ENCODE results near the gene VPS18.

VPS18 gene

DNA sequence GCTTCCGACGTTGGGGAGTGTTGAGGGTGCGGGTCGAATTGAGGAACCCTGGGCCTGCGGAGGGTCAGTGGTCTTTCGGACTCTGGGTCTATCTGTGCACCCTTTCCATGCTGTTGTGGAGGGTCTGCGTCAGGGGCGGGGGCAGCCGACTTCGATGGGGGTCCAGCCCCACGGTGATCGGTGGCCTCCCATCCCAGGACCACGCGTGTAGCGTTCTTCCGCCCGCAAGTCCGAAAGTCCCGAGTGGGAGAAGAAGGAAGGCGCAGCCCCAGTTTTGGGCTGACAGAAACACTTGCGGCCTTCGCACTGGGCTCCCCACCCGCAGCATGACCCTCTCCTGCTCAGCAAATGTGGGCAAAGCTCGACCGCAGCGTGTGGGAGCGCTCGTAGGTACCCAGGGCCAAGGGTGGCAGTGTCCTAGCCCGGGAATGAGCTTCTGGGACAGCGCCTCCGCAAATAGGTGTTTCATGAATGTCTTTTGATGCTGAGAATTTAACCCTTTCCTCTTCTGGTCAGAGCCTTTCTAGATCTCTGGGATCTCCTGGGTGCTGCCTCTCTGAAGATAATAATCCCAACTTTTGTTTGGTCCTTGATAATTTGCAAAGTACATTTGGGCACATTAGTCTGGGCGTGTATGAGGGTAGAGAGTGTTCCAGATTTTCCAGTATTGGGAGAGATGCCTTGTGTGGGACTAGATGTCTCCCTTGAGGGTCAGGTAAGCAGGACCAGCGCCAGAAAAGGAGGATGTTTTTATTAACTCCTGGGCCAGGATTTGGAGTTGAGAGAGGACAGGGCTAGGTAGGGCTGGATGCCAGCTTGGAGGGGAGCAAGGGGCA is 32.6 kb downstream of the VPS18 start:
- DNase-seq (ENCODE audit: low read depth, low spot score), result no peak
- ChIA-PET POLR2A (no interaction called here), CTCF (interaction anchor here (1.2 to 11.6 kb wide), 6 partner anchors 8 to 258 kb away, joined by 3 to 109 read pairs (median 27); no protein-coding TSS in a partner anchor)
- no peak overlapping the region for H3K4me3 ChIP-seq (ENCODE audit: low read depth, low read length)
- TF ChIP-seq, protein P1, sequence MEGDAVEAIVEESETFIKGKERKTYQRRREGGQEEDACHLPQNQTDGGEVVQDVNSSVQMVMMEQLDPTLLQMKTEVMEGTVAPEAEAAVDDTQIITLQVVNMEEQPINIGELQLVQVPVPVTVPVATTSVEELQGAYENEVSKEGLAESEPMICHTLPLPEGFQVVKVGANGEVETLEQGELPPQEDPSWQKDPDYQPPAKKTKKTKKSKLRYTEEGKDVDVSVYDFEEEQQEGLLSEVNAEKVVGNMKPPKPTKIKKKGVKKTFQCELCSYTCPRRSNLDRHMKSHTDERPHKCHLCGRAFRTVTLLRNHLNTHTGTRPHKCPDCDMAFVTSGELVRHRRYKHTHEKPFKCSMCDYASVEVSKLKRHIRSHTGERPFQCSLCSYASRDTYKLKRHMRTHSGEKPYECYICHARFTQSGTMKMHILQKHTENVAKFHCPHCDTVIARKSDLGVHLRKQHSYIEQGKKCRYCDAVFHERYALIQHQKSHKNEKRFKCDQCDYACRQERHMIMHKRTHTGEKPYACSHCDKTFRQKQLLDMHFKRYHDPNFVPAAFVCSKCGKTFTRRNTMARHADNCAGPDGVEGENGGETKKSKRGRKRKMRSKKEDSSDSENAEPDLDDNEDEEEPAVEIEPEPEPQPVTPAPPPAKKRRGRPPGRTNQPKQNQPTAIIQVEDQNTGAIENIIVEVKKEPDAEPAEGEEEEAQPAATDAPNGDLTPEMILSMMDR (IDR thresholded peaks at IDR 0.05; ENCODE audit: insufficient read depth, low read length, missing control alignments), result no peak

- no peak overlapping the region for H3K4me3 ChIP-seq (ENCODE audit: low read depth, low read length)
- no peak for DNase-seq (ENCODE audit: low read depth, low spot score)
- TF ChIP-seq, protein P1 (IDR thresholded peaks at IDR 0.05; ENCODE audit: insufficient read depth, low read length, missing control alignments), result no peak
- POLR2A ChIA-PET, result no interaction called here
- CTCF ChIA-PET, result interaction anchor here (1.1 to 11.6 kb wide), 7 partner anchors 9 to 257 kb away, joined by 3 to 109 read pairs (median 6); no protein-coding TSS in a partner anchor
Observed at GRCh38 chr15:40927495-40927872, 33.2 kb downstream of the VPS18 start.

- peak overlapping the region; percentile 12; the same call in 1 of the 2 replicates for H3K4me3 ChIP-seq (ENCODE audit: low read depth, low read length)
- DNase-seq (ENCODE audit: low read depth, low spot score), result no peak
- TF ChIP-seq, protein P1 (IDR thresholded peaks at IDR 0.05; ENCODE audit: insufficient read depth, low read length, missing control alignments), result no peak
- CTCF ChIA-PET, result interaction anchor here (1.0 to 11.6 kb wide), 10 partner anchors 8 to 256 kb away, joined by 3 to 109 read pairs (median 5); no protein-coding TSS in a partner anchor
- POLR2A ChIA-PET, result interaction anchor here (1.8 kb wide), 1 partner anchor 25 kb away, joined by 6 read pairs; the partner anchor contains the start of gene CHAC1
Observed at GRCh38 chr15:40927873-40928806, 33.9 kb downstream of the VPS18 start.

DNA sequence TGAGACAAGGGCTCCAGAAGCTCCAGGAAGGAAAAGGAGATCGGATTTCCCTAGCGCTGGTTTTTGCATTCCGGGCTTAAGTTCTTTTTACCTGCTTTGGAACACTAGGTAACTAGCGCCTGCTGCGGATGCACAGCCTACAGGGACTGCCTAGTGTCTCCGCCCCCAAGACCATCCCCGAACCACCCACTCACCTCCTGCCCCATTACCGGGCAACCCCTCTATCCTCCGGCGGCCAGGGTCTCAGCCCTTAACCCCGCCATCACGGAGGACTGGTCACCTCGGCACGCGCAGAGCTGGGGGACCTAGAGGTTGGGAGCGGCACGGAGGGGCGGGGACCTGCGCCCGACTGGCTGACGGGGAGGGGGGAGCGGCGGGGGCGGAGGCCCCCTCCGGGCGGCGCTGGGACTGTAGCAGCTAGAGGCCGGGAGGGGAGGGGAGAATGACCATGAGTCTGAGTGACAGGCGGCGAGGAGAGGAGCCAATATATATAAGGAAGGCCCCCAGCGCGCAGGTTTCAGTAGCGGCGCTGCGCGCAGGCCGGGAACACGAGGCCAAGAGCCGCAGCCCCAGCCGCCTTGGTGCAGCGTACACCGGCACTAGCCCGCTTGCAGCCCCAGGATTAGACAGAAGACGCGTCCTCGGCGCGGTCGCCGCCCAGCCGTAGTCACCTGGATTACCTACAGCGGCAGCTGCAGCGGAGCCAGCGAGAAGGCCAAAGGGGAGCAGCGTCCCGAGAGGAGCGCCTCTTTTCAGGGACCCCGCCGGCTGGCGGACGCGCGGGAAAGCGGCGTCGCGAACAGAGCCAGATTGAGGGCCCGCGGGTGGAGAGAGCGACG is 34.8 kb downstream of the VPS18 start, which contains the start of gene DLL4:
DLL4 (plus strand) TSS at position 520 of the 839 bp plus-strand sequence. CDS start 329 bp downstream, outside the sequence.
- TF ChIP-seq, protein P1 (IDR thresholded peaks at IDR 0.05; ENCODE audit: insufficient read depth, low read length, missing control alignments), result no peak
- CTCF ChIA-PET, result interaction anchor here (1.0 to 11.6 kb wide), 11 partner anchors 8 to 256 kb away, joined by 3 to 109 read pairs (median 8); partner anchors contain the start of gene VPS18
- no peak for DNase-seq (ENCODE audit: low read depth, low spot score)
- peak within 1 kb of the TSS; percentile 48 for H3K4me3 ChIP-seq (ENCODE audit: low read depth, low read length)
- POLR2A ChIA-PET, result interaction anchor here (1.1 to 1.8 kb wide), 2 partner anchors 24 to 29 kb away, joined by 3 to 6 read pairs; partner anchors contain the start of gene CHAC1

DNA sequence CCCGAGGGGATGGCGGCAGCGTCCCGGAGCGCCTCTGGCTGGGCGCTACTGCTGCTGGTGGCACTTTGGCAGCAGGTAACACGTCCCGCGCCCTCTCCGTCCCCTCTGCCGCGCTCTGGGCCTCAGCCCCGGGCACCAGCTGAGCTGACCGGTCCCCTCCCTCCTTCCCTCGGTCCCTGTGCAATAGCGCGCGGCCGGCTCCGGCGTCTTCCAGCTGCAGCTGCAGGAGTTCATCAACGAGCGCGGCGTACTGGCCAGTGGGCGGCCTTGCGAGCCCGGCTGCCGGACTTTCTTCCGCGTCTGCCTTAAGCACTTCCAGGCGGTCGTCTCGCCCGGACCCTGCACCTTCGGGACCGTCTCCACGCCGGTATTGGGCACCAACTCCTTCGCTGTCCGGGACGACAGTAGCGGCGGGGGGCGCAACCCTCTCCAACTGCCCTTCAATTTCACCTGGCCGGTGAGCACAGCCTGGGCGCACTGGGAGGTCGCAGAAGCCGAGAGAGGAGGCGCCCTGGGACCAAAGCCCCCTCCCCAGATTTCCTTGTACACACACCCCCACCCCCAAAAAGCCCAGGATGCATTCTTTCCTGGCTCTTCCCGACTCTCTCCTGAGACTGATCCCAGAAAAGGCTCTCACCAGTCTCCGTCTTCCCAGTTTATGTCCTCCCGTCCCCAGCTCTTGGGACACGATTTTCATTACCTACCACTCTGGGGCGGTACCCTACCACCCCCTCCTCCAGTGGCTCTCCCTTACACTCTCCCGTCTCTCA is 35.6 kb downstream of the VPS18 start:
- DNase-seq (ENCODE audit: low read depth, low spot score), result no peak
- ChIA-PET CTCF (interaction anchor here (0.7 to 11.6 kb wide), 13 partner anchors 10 to 255 kb away, joined by 3 to 109 read pairs (median 8); partner anchors contain the start of gene VPS18), POLR2A (interaction anchor here (1.1 to 1.8 kb wide), 2 partner anchors 23 to 28 kb away, joined by 3 to 6 read pairs; partner anchors contain the start of gene CHAC1)
- TF ChIP-seq, protein P1 (IDR thresholded peaks at IDR 0.05; ENCODE audit: insufficient read depth, low read length, missing control alignments), result no peak
- H3K4me3 ChIP-seq (ENCODE audit: low read depth, low read length), result peak overlapping the region; percentile 48
